ENCODE results near the gene ANTXR1. TPM values are rescaled to one million over a fixed set of nuclear protein-coding genes. Genes with fewer than 3 reads are reported as not detected.

ANTXR1 gene
- total RNA-seq, 1 donor from 2014 or later = 69.5 TPM

- no peak overlapping the region for H3K27ac Mint-ChIP-seq
- no peak overlapping the region for H3K4me3 Mint-ChIP-seq
- no peaks in the 10 kb centered on the region for H3K27me3 Mint-ChIP-seq
- peaks cover 32% of the 10 kb centered on the region for H3K36me3 Mint-ChIP-seq
- no peak for TF ChIP-seq CTCF (conservative IDR thresholded peaks at IDR 0.05)
- no peaks in the 10 kb centered on the region for H3K9me3 Mint-ChIP-seq
- no peaks in the 10 kb centered on the region for H3K4me1 Mint-ChIP-seq (ENCODE audit: unreplicated experiment)
- no peak for DNase-seq (ENCODE audit: extremely low spot score, unreplicated experiment)
Observed at GRCh38 chr2:69200107-69200520, 187.1 kb downstream of the ANTXR1 start.

- Mint-ChIP-seq H3K9me3 (no peaks in the 10 kb centered on the region), H3K36me3 (peaks cover 30% of the 10 kb centered on the region), H3K27ac (no peak overlapping the region), H3K4me3 (no peak overlapping the region), H3K4me1 (ENCODE audit: unreplicated experiment) (no peaks in the 10 kb centered on the region), H3K27me3 (no peaks in the 10 kb centered on the region)
- DNase-seq (ENCODE audit: extremely low spot score, unreplicated experiment) = no peak
- TF ChIP-seq CTCF (conservative IDR thresholded peaks at IDR 0.05) = no peak
Observed at GRCh38 chr2:69201259-69201658, 188.3 kb downstream of the ANTXR1 start.

GRCh38 chr2:69202327-69202726 lies 189.3 kb downstream of the ANTXR1 start:
- H3K36me3 Mint-ChIP-seq = peaks cover 25% of the 10 kb centered on the region
- no peaks in the 10 kb centered on the region for H3K4me1 Mint-ChIP-seq (ENCODE audit: unreplicated experiment)
- H3K27ac Mint-ChIP-seq = no peak overlapping the region
- no peaks in the 10 kb centered on the region for H3K27me3 Mint-ChIP-seq
- H3K9me3 Mint-ChIP-seq = no peaks in the 10 kb centered on the region
- H3K4me3 Mint-ChIP-seq = no peak overlapping the region
- no peak for TF ChIP-seq CTCF (conservative IDR thresholded peaks at IDR 0.05)
- DNase-seq (ENCODE audit: extremely low spot score, unreplicated experiment) = no peak

- Mint-ChIP-seq H3K36me3 (peaks cover 31% of the 10 kb centered on the region), H3K27ac (no peak overlapping the region), H3K27me3 (no peaks in the 10 kb centered on the region), H3K4me1 (ENCODE audit: unreplicated experiment) (no peaks in the 10 kb centered on the region), H3K9me3 (no peaks in the 10 kb centered on the region), H3K4me3 (no peak overlapping the region)
- TF ChIP-seq CTCF (conservative IDR thresholded peaks at IDR 0.05) = no peak
- no peak for DNase-seq (ENCODE audit: extremely low spot score, unreplicated experiment)
Observed at GRCh38 chr2:69203166-69203985, 190.4 kb downstream of the ANTXR1 start.

GRCh38 chr2:69204654-69205053 lies 191.7 kb downstream of the ANTXR1 start:
- Mint-ChIP-seq H3K4me3 (no peak overlapping the region), H3K9me3 (no peaks in the 10 kb centered on the region), H3K27ac (no peak overlapping the region), H3K27me3 (no peaks in the 10 kb centered on the region), H3K4me1 (ENCODE audit: unreplicated experiment) (no peaks in the 10 kb centered on the region), H3K36me3 (peaks cover 25% of the 10 kb centered on the region)
- DNase-seq (ENCODE audit: extremely low spot score, unreplicated experiment) = no peak
- TF ChIP-seq CTCF (conservative IDR thresholded peaks at IDR 0.05) = no peak

Measured in type B pancreatic cell (in vitro differentiated cells).